SK-N-SH (cell line): ENCODE data around the gene RAC3.

Experiments used
- EZH2phosphoT487 ChIP-seq: fragments of 200-600 bp; sonication (generic); IDR thresholded peaks from 2 replicates; pipeline ENCODE4 v1.6.1; 2017; ENCODE audit warnings: low read depth, mixed run types, mild to moderate bottlenecking, antibody characterized with exemption, moderate library complexity, borderline replicate concordance
- FOXJ3 ChIP-seq: sonication (generic); formaldehyde crosslinking; IDR thresholded peaks from 2 replicates; pipeline ENCODE4 v1.5.1; 2020; ENCODE audit warnings: mild to moderate bottlenecking, missing genetic modification reagents
- NFIC ChIP-seq: IDR thresholded peaks from 2 replicates; pipeline ENCODE4 v1.4.0; 2012; ENCODE audit warnings: borderline replicate concordance
- NRF1 ChIP-seq: IDR thresholded peaks from 2 replicates; pipeline ENCODE4 v1.6.1; 2012; ENCODE audit warnings: low read depth, mild to moderate bottlenecking, low read length
- POLR2AphosphoS5 ChIP-seq: IDR thresholded peaks from 2 replicates; pipeline ENCODE4 v1.6.1; 2012; ENCODE audit warnings: low read depth, low read length
- RAD21 ChIP-seq: IDR thresholded peaks from 2 replicates; pipeline ENCODE4 v1.6.1; 2012; ENCODE audit warnings: mild to moderate bottlenecking, low read length
- RCOR1 ChIP-seq: fragments of 150-350 bp; IDR thresholded peaks from 2 replicates; pipeline ENCODE4 v1.6.1; 2017; ENCODE audit warnings: antibody characterized with exemption, low read length
- RFX5 ChIP-seq: IDR thresholded peaks from 2 replicates; pipeline ENCODE4 v1.6.1; 2012; ENCODE audit warnings: mild to moderate bottlenecking, improper control_type of control experiment, low read length
- SIN3A ChIP-seq: IDR thresholded peaks from 2 replicates; pipeline ENCODE4 v1.6.1; 2012; ENCODE audit warnings: low read depth, mild to moderate bottlenecking, low read length, moderate library complexity, borderline replicate concordance
- SMC3 ChIP-seq: IDR thresholded peaks from 2 replicates; pipeline ENCODE4 v1.6.1; 2012; ENCODE audit warnings: low read depth, low read length, improper control_type of control experiment
- TEAD4 ChIP-seq: IDR thresholded peaks from 2 replicates; pipeline ENCODE4 v1.4.0; 2012; ENCODE audit warnings: mild to moderate bottlenecking, borderline replicate concordance; ENCODE audit not compliant: insufficient read depth
- TF ChIP-seq, protein P1 (sequence below): fragments of 200-600 bp; sonication (generic); IDR thresholded peaks from 2 replicates; pipeline ENCODE4 v1.6.1; 2017; ENCODE audit warnings: antibody characterized with exemption, mild to moderate bottlenecking, moderate library complexity
- TF ChIP-seq, protein P2 (sequence below): IDR thresholded peaks from 2 replicates; pipeline ENCODE4 v1.6.1; 2012; ENCODE audit warnings: mild to moderate bottlenecking, low read depth, low read length, moderate library complexity
- TF ChIP-seq, protein P3 (sequence below): IDR thresholded peaks from 2 replicates; pipeline ENCODE4 v1.4.0; 2012; ENCODE audit warnings: low read depth

DNA sequence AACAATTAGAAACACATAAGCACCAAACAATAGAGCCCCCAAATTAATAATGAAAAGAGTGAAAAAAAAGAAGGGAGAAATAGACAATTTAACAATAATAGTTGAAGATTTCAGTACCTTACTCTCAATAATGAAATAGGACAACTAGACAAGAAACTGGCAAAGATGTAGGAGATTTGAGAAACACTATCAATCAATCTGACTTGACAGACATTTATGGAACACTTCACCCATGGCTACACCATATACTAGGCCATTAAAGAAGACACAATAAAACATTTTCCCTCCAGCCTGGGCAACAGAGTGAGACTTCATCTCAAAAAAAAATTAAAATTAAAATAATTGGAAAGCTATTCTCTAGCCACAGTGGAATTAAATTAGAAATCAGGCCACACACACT, 39.1 kb downstream of the RAC3 start:
- TF ChIP-seq, protein P1, sequence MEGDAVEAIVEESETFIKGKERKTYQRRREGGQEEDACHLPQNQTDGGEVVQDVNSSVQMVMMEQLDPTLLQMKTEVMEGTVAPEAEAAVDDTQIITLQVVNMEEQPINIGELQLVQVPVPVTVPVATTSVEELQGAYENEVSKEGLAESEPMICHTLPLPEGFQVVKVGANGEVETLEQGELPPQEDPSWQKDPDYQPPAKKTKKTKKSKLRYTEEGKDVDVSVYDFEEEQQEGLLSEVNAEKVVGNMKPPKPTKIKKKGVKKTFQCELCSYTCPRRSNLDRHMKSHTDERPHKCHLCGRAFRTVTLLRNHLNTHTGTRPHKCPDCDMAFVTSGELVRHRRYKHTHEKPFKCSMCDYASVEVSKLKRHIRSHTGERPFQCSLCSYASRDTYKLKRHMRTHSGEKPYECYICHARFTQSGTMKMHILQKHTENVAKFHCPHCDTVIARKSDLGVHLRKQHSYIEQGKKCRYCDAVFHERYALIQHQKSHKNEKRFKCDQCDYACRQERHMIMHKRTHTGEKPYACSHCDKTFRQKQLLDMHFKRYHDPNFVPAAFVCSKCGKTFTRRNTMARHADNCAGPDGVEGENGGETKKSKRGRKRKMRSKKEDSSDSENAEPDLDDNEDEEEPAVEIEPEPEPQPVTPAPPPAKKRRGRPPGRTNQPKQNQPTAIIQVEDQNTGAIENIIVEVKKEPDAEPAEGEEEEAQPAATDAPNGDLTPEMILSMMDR = no peak
- TF ChIP-seq POLR2AphosphoS5 (no peak), NFIC (no peak), EZH2phosphoT487 (no peak), RCOR1 (no peak), SIN3A (no peak), FOXJ3 (CRISPR knock-in tag) (no peak), NRF1 (no peak), SMC3 (no peak), RAD21 (no peak), TEAD4 (no peak), RFX5 (no peak)
- TF ChIP-seq, protein P2, sequence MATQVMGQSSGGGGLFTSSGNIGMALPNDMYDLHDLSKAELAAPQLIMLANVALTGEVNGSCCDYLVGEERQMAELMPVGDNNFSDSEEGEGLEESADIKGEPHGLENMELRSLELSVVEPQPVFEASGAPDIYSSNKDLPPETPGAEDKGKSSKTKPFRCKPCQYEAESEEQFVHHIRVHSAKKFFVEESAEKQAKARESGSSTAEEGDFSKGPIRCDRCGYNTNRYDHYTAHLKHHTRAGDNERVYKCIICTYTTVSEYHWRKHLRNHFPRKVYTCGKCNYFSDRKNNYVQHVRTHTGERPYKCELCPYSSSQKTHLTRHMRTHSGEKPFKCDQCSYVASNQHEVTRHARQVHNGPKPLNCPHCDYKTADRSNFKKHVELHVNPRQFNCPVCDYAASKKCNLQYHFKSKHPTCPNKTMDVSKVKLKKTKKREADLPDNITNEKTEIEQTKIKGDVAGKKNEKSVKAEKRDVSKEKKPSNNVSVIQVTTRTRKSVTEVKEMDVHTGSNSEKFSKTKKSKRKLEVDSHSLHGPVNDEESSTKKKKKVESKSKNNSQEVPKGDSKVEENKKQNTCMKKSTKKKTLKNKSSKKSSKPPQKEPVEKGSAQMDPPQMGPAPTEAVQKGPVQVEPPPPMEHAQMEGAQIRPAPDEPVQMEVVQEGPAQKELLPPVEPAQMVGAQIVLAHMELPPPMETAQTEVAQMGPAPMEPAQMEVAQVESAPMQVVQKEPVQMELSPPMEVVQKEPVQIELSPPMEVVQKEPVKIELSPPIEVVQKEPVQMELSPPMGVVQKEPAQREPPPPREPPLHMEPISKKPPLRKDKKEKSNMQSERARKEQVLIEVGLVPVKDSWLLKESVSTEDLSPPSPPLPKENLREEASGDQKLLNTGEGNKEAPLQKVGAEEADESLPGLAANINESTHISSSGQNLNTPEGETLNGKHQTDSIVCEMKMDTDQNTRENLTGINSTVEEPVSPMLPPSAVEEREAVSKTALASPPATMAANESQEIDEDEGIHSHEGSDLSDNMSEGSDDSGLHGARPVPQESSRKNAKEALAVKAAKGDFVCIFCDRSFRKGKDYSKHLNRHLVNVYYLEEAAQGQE = no peak
- TF ChIP-seq, protein P3, sequence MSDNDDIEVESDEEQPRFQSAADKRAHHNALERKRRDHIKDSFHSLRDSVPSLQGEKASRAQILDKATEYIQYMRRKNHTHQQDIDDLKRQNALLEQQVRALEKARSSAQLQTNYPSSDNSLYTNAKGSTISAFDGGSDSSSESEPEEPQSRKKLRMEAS = no peak
